OCI-LY3 (cell line): ENCODE results near the gene PROK1.

Source experiments
- CTCF ChIP-seq: fragments of 200-600, 300-600 bp; sonication (generic); IDR thresholded peaks from 2 replicates; pipeline ENCODE4 v1.5.1; 2014; ENCODE audit warnings: antibody characterized with exemption, low read length, low read depth
- EZH2phosphoT487 ChIP-seq: fragments of 200-600 bp; shearing (Covaris generic); IDR thresholded peaks from 2 replicates; pipeline ENCODE4 v1.6.1; 2018; ENCODE audit warnings: antibody characterized with exemption, mixed run types, low read depth

GRCh38 chr1:110430901-110431300 lies 20.0 kb upstream of the PROK1 start:
- TF ChIP-seq CTCF (no peak), EZH2phosphoT487 (no peak)
